Neural progenitor cell (in vitro differentiated cells): Measurements from ENCODE around the gene HOXA1. TPM values are rescaled to one million over a fixed set of nuclear protein-coding genes. Genes with fewer than 3 reads are reported as not detected.

ENCODE experiments used
- DNase-seq: peaks from one replicate; pipeline ENCODE4 v3.0.0-alpha.2; 2016; ENCODE audit warnings: low spot score
- H2AFZ ChIP-seq: fragments of 200-600 bp; sonication (generic); replicated peaks from 2 replicates; pipeline ENCODE4 v1.6.1; 2016; ENCODE audit warnings: antibody characterized with exemption
- H3F3A ChIP-seq: fragments of 200-600 bp; sonication (generic); 2 replicates; pipeline ENCODE4 v1.6.1; 2016; ENCODE audit warnings: antibody characterized with exemption, low read depth
- H3K27ac ChIP-seq: fragments of 200-600 bp; sonication (generic); 2 replicates; pipeline ENCODE4 v1.5.1; 2016; ENCODE audit warnings: mild to moderate bottlenecking
- H3K27me3 ChIP-seq: fragments of 200-600 bp; sonication (generic); 2 replicates; pipeline ENCODE4 v1.6.1; 2016; ENCODE audit warnings: mild to moderate bottlenecking, moderate library complexity
- H3K36me3 ChIP-seq: fragments of 200-600 bp; sonication (generic); 2 replicates; pipeline ENCODE4 v1.5.1; 2016
- H3K4me1 ChIP-seq: fragments of 200-600 bp; sonication (generic); 2 replicates; pipeline ENCODE4 v1.6.1; 2016; ENCODE audit warnings: mixed run types
- H3K4me2 ChIP-seq: fragments of 200-600 bp; sonication (generic); 2 replicates; pipeline ENCODE4 v1.6.1; 2016
- H3K4me3 ChIP-seq: fragments of 200-600 bp; sonication (generic); 2 replicates; pipeline ENCODE4 v1.5.1; 2016
- H3K79me2 ChIP-seq: fragments of 200-600 bp; sonication (generic); 2 replicates; pipeline ENCODE4 v1.6.1; 2016; ENCODE audit warnings: low read depth
- H3K9ac ChIP-seq: fragments of 200-600 bp; sonication (generic); 2 replicates; pipeline ENCODE4 v1.6.1; 2016
- H3K9me3 ChIP-seq: fragments of 200-600 bp; sonication (generic); 2 replicates; pipeline ENCODE4 v1.5.1; 2016; ENCODE audit warnings: low read depth
- H4K20me1 ChIP-seq: fragments of 200-600 bp; sonication (generic); 2 replicates; pipeline ENCODE4 v1.6.1; 2016; ENCODE audit warnings: low read depth
- H3K27ac Mint-ChIP-seq: 3 replicates; pipeline ENCODE4 v1.8.0; 2021; ENCODE audit warnings: mixed read lengths
- H3K27me3 Mint-ChIP-seq: 2 replicates; pipeline ENCODE4 v1.8.0; 2022; ENCODE audit warnings: low read depth, mild to moderate bottlenecking, inconsistent platforms, moderate library complexity, mixed read lengths; ENCODE audit not compliant: insufficient read depth
- H3K36me3 Mint-ChIP-seq: 3 replicates; pipeline ENCODE4 v1.8.0; 2021; ENCODE audit warnings: mixed read lengths
- H3K4me1 Mint-ChIP-seq: 3 replicates; pipeline ENCODE4 v1.8.0; 2021; ENCODE audit warnings: mixed read lengths
- H3K4me3 Mint-ChIP-seq: 3 replicates; pipeline ENCODE4 v1.8.0; 2021; ENCODE audit warnings: mild to moderate bottlenecking, moderate library complexity, mixed read lengths
- H3K9me3 Mint-ChIP-seq: 3 replicates; pipeline ENCODE4 v1.8.0; 2020; ENCODE audit warnings: mixed read lengths
- CTCF ChIP-seq: fragments of 200-600 bp; sonication (generic); IDR thresholded peaks from 2 replicates; pipeline ENCODE4 v1.5.1; 2017; ENCODE audit warnings: antibody characterized with exemption, mild to moderate bottlenecking
- EZH2 ChIP-seq: fragments of 200-600 bp; sonication (generic); IDR thresholded peaks from 2 replicates; pipeline ENCODE4 v1.6.1; 2017; ENCODE audit warnings: antibody characterized with exemption, mild to moderate bottlenecking, moderate library complexity
- EZH2phosphoT487 ChIP-seq: fragments of 200-600 bp; sonication (generic); IDR thresholded peaks from 2 replicates; pipeline ENCODE4 v1.6.1; 2017; ENCODE audit warnings: antibody characterized with exemption
- total RNA-seq: library from RNA; depleted of rRNA; stranded (reverse); fragments of >200 nt; gene quantifications from 2 replicates; pipeline ENCODE4 v1.2.3, GENCODE V29; 2015; ENCODE audit warnings: low replicate concordance

The HOXA1 gene
- total RNA-seq, 1 donor from 2014 or later: not detected

- Histone ChIP-seq H3K9ac (no peak overlapping the region), H3K27ac (no peak overlapping the region), H3F3A (peaks cover 33% of the 10 kb centered on the region), H3K4me2 (no peak overlapping the region), H2AFZ (no peak overlapping the region), H4K20me1 (peaks cover 100% of the 10 kb centered on the region), H3K36me3 (no peaks in the 10 kb centered on the region), H3K4me3 (no peak overlapping the region), H3K9me3 (no peaks in the 10 kb centered on the region), H3K4me1 (peaks cover 4% of the 10 kb centered on the region), H3K79me2 (no peaks in the 10 kb centered on the region), H3K27me3 (peaks cover 100% of the 10 kb centered on the region)
- H3K27ac Mint-ChIP-seq: no peak overlapping the region
- peaks cover 99% of the 10 kb centered on the region for H3K27me3 Mint-ChIP-seq
- H3K9me3 Mint-ChIP-seq: peaks cover 4% of the 10 kb centered on the region
- TF ChIP-seq EZH2phosphoT487: peak; percentile 91
- peak; percentile 76 for TF ChIP-seq EZH2
- no peak for TF ChIP-seq CTCF
- peak overlapping the region; percentile 67 for H3K4me3 Mint-ChIP-seq
- peaks cover 3% of the 10 kb centered on the region for H3K4me1 Mint-ChIP-seq
- DNase-seq: peak; percentile 59
- no peaks in the 10 kb centered on the region for H3K36me3 Mint-ChIP-seq
Observed at GRCh38 chr7:27101957-27102580, 6.3 kb upstream of the HOXA1 start.

DNA sequence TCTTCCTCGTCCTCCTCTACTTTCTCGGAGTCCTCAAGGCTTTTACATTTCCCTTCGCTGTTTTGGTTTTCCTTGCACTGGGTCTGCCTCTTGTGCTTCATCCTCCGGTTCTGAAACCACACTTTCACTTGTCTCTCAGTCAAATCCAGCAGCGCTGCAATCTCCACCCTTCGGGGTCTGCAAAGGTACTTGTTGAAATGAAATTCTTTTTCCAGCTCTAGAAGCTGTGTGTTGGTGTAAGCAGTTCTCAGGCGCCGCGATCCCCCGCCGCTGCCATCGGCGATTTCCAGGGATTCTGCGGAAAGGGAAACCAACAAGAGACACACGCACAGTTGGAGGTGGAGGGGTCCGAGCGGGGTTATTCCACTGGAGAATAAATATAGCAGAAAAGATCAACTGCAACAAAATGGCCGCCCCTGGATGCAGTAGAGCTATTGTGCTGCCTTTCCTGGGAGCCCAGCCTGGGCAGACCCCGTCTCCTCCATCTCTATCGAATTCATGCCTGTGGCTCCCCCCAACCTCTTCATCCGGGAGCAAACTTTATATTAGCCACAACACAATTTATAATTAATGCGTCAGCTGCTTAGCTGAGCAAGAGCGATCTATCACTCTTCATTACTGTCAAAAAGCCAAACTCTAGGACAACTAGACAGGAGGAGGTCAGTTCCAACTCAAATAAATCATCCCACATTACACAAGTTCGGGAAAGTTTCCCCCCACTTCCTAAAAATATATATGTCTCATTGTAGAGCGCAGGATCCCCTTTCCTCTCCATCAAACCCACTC is 5.6 kb upstream of the HOXA1 start:
- Histone ChIP-seq H4K20me1 (peaks cover 100% of the 10 kb centered on the region), H3K9ac (no peak overlapping the region), H3K9me3 (no peaks in the 10 kb centered on the region), H3K4me2 (peak overlapping the region; percentile 11), H3K27ac (no peak overlapping the region), H3K27me3 (peaks cover 100% of the 10 kb centered on the region), H3K36me3 (no peaks in the 10 kb centered on the region), H3K79me2 (no peaks in the 10 kb centered on the region), H3F3A (peaks cover 32% of the 10 kb centered on the region), H3K4me3 (peak overlapping the region; percentile 3), H3K4me1 (peaks cover 11% of the 10 kb centered on the region), H2AFZ (no peak overlapping the region)
- Mint-ChIP-seq H3K4me1 (peaks cover 3% of the 10 kb centered on the region), H3K4me3 (peak overlapping the region; percentile 67), H3K27ac (no peak overlapping the region), H3K27me3 (peaks cover 99% of the 10 kb centered on the region), H3K9me3 (peaks cover 4% of the 10 kb centered on the region), H3K36me3 (no peaks in the 10 kb centered on the region)
- peak; percentile 54 for DNase-seq
- TF ChIP-seq EZH2phosphoT487 (peak; percentile 69), CTCF (no peak), EZH2 (peak; percentile 87)

- no peak for TF ChIP-seq EZH2phosphoT487
- TF ChIP-seq EZH2: no peak
- no peak for TF ChIP-seq CTCF
- peak; percentile 67 for DNase-seq
- Histone ChIP-seq H3F3A (peaks cover 30% of the 10 kb centered on the region), H2AFZ (no peak overlapping the region), H3K9me3 (no peaks in the 10 kb centered on the region), H3K4me2 (peak overlapping the region; percentile 11), H3K4me3 (no peak overlapping the region), H4K20me1 (peaks cover 100% of the 10 kb centered on the region), H3K27ac (no peak overlapping the region), H3K36me3 (no peaks in the 10 kb centered on the region), H3K27me3 (peaks cover 100% of the 10 kb centered on the region), H3K9ac (no peak overlapping the region), H3K4me1 (peaks cover 11% of the 10 kb centered on the region), H3K79me2 (no peaks in the 10 kb centered on the region)
- H3K36me3 Mint-ChIP-seq: no peaks in the 10 kb centered on the region
- H3K4me1 Mint-ChIP-seq: peaks cover 4% of the 10 kb centered on the region
- peaks cover 4% of the 10 kb centered on the region for H3K9me3 Mint-ChIP-seq
- peak overlapping the region; percentile 22 for H3K4me3 Mint-ChIP-seq
- H3K27ac Mint-ChIP-seq: no peak overlapping the region
- peaks cover 94% of the 10 kb centered on the region for H3K27me3 Mint-ChIP-seq
Observed at GRCh38 chr7:27100694-27101170, 4.9 kb upstream of the HOXA1 start.
